Measurements from ENCODE around the gene TRABD2B.

The TRABD2B gene

DNA sequence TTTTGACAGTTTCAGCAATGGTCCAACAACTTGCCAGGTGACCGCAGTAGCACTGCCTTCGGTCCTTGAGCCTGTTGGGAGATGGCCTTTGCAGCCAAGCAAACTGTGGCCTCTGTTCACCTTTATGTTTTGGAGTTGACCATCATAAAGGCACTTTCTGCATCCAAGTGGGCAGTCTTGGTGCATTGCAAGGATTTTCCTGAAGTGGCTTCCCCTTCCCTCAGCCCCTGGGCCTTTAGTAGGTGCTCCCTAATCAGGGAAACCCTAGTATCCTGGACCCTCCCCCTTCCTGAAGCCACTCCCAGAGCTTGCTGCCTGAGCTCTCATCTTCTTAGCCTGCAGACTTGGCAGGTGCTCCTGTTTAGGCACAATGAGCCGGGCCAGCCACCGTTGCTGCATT, 140.2 kb downstream of the TRABD2B start:
- POLR2A ChIA-PET, result no interaction called here
- no peaks in the 10 kb centered on the region for H3K4me1 ChIP-seq (ENCODE audit: control insufficient read depth, insufficient read depth, low read length)

DNA sequence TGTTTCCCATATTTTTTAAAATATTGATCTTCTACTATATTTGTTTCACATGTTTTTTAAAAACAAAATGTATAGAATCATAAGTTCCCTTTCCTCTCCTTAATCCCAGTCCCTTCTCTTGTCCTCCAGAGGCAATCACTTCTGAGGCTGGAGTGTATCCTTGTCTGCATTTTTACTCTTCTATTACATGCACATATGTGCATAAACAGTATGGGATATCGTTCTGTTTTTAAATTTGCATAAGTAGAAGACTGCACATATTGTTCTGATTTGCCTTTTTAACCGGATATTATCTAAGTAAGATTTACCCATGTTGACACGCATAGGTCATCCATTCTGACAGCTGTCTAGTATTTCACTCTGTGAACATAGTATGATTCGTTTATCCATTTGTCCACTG, 142.0 kb downstream of the TRABD2B start:
- POLR2A ChIA-PET, result interaction anchor here (0.5 kb wide), 1 partner anchor 418 kb away, joined by 3 read pairs; the partner anchor contains the start of gene FOXD2
- H3K9me3 ChIP-seq (ENCODE audit: control insufficient read depth, insufficient read depth, low read depth, low read length), result no peaks in the 10 kb centered on the region
- no peaks in the 10 kb centered on the region for H3K4me1 ChIP-seq (ENCODE audit: control insufficient read depth, insufficient read depth, low read length)
- H3K36me3 ChIP-seq (ENCODE audit: control insufficient read depth in 2 of 2, insufficient read depth in 1 of 2, low read length in 2 of 2), result no peaks in the 10 kb centered on the region
- CTCF ChIA-PET, result interaction anchor here (0.5 kb wide), 1 partner anchor 277 kb away, joined by 4 read pairs; no protein-coding TSS in a partner anchor
- no peak overlapping the region for H3K4me3 ChIP-seq (ENCODE audit: low read depth, low read length)
- no peak for TF ChIP-seq ZNF169 (tag by site-specific recombination; IDR thresholded peaks at IDR 0.05)
- TF ChIP-seq, protein P1, sequence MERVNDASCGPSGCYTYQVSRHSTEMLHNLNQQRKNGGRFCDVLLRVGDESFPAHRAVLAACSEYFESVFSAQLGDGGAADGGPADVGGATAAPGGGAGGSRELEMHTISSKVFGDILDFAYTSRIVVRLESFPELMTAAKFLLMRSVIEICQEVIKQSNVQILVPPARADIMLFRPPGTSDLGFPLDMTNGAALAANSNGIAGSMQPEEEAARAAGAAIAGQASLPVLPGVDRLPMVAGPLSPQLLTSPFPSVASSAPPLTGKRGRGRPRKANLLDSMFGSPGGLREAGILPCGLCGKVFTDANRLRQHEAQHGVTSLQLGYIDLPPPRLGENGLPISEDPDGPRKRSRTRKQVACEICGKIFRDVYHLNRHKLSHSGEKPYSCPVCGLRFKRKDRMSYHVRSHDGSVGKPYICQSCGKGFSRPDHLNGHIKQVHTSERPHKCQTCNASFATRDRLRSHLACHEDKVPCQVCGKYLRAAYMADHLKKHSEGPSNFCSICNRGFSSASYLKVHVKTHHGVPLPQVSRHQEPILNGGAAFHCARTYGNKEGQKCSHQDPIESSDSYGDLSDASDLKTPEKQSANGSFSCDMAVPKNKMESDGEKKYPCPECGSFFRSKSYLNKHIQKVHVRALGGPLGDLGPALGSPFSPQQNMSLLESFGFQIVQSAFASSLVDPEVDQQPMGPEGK (tag by site-specific recombination; IDR thresholded peaks at IDR 0.05), result no peak
- TF ChIP-seq REPIN1 (tag by site-specific recombination; IDR thresholded peaks at IDR 0.05; ENCODE audit: low read depth), result no peak
- TF ChIP-seq ZNF792 (tag by site-specific recombination; IDR thresholded peaks at IDR 0.05), result no peak
- TF ChIP-seq ZNF621 (tag by site-specific recombination; IDR thresholded peaks at IDR 0.05), result no peak
- TF ChIP-seq ZNF660 (tag by site-specific recombination; IDR thresholded peaks at IDR 0.05), result no peak
- no peak for TF ChIP-seq ZNF768 (tag by site-specific recombination; IDR thresholded peaks at IDR 0.05)
- no peak for TF ChIP-seq ZNF548 (tag by site-specific recombination; IDR thresholded peaks at IDR 0.05)
- TF ChIP-seq ZNF248 (tag by site-specific recombination; IDR thresholded peaks at IDR 0.05), result no peak
- TF ChIP-seq, protein P2, sequence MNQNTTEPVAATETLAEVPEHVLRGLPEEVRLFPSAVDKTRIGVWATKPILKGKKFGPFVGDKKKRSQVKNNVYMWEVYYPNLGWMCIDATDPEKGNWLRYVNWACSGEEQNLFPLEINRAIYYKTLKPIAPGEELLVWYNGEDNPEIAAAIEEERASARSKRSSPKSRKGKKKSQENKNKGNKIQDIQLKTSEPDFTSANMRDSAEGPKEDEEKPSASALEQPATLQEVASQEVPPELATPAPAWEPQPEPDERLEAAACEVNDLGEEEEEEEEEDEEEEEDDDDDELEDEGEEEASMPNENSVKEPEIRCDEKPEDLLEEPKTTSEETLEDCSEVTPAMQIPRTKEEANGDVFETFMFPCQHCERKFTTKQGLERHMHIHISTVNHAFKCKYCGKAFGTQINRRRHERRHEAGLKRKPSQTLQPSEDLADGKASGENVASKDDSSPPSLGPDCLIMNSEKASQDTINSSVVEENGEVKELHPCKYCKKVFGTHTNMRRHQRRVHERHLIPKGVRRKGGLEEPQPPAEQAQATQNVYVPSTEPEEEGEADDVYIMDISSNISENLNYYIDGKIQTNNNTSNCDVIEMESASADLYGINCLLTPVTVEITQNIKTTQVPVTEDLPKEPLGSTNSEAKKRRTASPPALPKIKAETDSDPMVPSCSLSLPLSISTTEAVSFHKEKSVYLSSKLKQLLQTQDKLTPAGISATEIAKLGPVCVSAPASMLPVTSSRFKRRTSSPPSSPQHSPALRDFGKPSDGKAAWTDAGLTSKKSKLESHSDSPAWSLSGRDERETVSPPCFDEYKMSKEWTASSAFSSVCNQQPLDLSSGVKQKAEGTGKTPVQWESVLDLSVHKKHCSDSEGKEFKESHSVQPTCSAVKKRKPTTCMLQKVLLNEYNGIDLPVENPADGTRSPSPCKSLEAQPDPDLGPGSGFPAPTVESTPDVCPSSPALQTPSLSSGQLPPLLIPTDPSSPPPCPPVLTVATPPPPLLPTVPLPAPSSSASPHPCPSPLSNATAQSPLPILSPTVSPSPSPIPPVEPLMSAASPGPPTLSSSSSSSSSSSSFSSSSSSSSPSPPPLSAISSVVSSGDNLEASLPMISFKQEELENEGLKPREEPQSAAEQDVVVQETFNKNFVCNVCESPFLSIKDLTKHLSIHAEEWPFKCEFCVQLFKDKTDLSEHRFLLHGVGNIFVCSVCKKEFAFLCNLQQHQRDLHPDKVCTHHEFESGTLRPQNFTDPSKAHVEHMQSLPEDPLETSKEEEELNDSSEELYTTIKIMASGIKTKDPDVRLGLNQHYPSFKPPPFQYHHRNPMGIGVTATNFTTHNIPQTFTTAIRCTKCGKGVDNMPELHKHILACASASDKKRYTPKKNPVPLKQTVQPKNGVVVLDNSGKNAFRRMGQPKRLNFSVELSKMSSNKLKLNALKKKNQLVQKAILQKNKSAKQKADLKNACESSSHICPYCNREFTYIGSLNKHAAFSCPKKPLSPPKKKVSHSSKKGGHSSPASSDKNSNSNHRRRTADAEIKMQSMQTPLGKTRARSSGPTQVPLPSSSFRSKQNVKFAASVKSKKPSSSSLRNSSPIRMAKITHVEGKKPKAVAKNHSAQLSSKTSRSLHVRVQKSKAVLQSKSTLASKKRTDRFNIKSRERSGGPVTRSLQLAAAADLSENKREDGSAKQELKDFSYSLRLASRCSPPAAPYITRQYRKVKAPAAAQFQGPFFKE (tag by site-specific recombination; IDR thresholded peaks at IDR 0.05; ENCODE audit: borderline replicate concordance), result no peak
- TF ChIP-seq ZNF121 (tag by site-specific recombination; IDR thresholded peaks at IDR 0.05), result no peak
- TF ChIP-seq ZNF555 (tag by site-specific recombination; conservative IDR thresholded peaks at IDR 0.05), result no peak
- no peak for TF ChIP-seq ZNF596 (tag by site-specific recombination; IDR thresholded peaks at IDR 0.05)
- no peak for TF ChIP-seq HOXA7 (CRISPR knock-in tag; IDR thresholded peaks at IDR 0.05; ENCODE audit: borderline replicate concordance)
- no peak for TF ChIP-seq OVOL3 (tag by site-specific recombination; IDR thresholded peaks at IDR 0.05)
- no peak for TF ChIP-seq ZNF426 (tag by site-specific recombination; IDR thresholded peaks at IDR 0.05)
- no peak for TF ChIP-seq ZSCAN16 (tag by site-specific recombination; IDR thresholded peaks at IDR 0.05)
- TF ChIP-seq ZNF140 (tag by site-specific recombination; IDR thresholded peaks at IDR 0.05), result no peak
- no peak overlapping the region for H3K27ac ChIP-seq (ENCODE audit: extremely low read depth, low read depth, low read length)

More for the DNA sequence above, 140.2 kb downstream of the TRABD2B start:
- Histone ChIP-seq H3K4me3 (ENCODE audit: low read depth, low read length) (no peak overlapping the region), H3K27ac (ENCODE audit: extremely low read depth, low read depth, low read length) (no peak overlapping the region), H3K9me3 (ENCODE audit: control insufficient read depth, insufficient read depth, low read depth, low read length) (no peaks in the 10 kb centered on the region), H3K36me3 (ENCODE audit: control insufficient read depth in 2 of 2, insufficient read depth in 1 of 2, low read length in 2 of 2) (no peaks in the 10 kb centered on the region)
- no peak for TF ChIP-seq ZNF391 (tag by site-specific recombination; IDR thresholded peaks at IDR 0.05; ENCODE audit: borderline replicate concordance, low read depth)
- no peak for TF ChIP-seq ZNF311 (tag by site-specific recombination; IDR thresholded peaks at IDR 0.05; ENCODE audit: borderline replicate concordance)
- TF ChIP-seq SALL2 (tag by site-specific recombination; IDR thresholded peaks at IDR 0.05; ENCODE audit: borderline replicate concordance), result no peak
- TF ChIP-seq, protein P3, sequence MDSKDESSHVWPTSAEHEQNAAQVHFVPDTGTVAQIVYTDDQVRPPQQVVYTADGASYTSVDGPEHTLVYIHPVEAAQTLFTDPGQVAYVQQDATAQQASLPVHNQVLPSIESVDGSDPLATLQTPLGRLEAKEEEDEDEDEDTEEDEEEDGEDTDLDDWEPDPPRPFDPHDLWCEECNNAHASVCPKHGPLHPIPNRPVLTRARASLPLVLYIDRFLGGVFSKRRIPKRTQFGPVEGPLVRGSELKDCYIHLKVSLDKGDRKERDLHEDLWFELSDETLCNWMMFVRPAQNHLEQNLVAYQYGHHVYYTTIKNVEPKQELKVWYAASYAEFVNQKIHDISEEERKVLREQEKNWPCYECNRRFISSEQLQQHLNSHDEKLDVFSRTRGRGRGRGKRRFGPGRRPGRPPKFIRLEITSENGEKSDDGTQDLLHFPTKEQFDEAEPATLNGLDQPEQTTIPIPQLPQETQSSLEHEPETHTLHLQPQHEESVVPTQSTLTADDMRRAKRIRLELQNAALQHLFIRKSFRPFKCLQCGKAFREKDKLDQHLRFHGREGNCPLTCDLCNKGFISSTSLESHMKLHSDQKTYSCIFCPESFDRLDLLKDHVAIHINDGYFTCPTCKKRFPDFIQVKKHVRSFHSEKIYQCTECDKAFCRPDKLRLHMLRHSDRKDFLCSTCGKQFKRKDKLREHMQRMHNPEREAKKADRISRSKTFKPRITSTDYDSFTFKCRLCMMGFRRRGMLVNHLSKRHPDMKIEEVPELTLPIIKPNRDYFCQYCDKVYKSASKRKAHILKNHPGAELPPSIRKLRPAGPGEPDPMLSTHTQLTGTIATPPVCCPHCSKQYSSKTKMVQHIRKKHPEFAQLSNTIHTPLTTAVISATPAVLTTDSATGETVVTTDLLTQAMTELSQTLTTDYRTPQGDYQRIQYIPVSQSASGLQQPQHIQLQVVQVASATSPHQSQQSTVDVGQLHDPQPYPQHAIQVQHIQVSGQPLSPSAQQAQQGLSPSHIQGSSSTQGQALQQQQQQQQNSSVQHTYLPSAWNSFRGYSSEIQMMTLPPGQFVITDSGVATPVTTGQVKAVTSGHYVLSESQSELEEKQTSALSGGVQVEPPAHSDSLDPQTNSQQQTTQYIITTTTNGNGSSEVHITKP (tag by site-specific recombination; IDR thresholded peaks at IDR 0.05), result no peak
- CTCF ChIA-PET, result no interaction called here
